GM18861 (cell line): ENCODE results near the gene EPS8.

Experiments
- ATAC-seq: cut with Tn5 transposase; IDR thresholded peaks from one replicate; pipeline ENCODE4 v1.9.1; 2021; ENCODE audit not compliant: unreplicated experiment

Gene EPS8

DNA sequence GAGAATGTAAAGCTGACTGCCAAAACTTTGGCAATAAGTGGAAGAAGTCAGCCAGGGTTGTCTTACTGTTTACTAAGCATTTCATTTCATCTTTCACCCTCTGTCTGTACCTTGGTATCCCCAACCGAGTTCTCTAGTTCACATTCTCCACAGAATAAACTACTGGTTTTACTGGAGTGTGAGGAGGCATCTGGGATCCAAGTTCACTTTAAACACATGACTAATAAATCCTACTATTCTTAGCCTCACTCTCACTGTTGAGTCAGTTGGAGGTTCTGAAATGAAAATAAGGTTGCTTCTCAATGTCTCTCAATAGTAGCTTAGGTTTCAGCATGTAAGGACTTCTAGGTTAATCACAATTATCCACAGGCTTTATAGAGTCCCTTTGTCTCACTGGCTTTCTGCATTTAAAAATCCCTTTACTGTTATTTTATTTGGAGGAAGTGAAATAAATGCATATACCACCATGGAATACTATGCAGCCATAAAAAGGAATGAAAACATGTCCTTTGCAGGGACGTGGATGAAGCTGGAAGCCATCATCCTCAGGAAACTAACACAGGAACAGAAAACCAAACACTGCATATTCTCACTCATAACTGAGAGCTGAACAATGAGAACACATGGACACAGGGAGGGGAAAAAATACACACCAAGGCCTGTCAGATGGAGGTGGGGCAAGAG, 95.8 kb downstream of the EPS8 start:
- no peak for ATAC-seq

- ATAC-seq, result no peak
Observed at GRCh38 chr12:15691388-15691787, 97.8 kb downstream of the EPS8 start.

DNA sequence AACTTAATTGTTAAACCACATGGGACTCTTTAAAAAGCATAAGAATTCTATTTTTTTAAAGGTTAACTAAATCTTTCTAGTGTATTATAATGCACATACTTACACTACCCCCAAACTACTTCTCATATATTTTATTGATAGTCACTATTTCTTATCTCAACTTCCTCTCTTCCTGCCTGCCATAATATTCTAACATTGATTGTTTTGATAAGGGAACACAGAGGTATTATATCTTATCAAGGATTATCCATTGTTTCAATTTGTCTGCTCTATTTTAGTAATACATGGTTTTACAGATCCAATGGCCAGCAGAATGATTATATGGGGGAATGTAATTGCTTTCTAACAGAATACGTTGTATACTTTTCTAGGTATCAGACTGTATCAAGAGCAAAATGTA, 98.9 kb downstream of the EPS8 start:
- ATAC-seq, result no peak

DNA sequence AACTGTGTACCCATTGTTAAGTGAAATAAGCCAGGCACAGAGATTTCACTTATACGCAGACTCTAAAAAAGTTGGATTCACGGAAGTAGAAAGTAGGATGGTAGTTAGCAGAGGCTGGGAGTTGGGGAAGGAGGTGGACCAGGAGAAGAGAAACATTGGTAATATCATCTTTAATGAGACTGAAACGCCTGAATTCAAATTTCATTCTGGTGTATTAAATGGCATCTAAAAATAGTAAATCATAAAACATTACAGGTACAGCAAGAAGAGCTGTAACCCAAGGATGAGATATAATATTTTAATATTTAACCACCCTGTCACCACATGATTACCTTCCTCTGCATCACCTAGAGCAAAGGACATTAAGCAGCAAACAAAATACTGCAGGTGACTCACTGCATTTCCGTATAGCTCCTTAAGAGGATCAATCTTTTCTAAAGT, 99.4 kb downstream of the EPS8 start:
- ATAC-seq, result peak; percentile 42

- ATAC-seq, result no peak
Observed at GRCh38 chr12:15688838-15689625, 100.2 kb downstream of the EPS8 start.

GRCh38 chr12:15688202-15688736, 100.9 kb downstream of the EPS8 start:
- ATAC-seq, result no peak

DNA sequence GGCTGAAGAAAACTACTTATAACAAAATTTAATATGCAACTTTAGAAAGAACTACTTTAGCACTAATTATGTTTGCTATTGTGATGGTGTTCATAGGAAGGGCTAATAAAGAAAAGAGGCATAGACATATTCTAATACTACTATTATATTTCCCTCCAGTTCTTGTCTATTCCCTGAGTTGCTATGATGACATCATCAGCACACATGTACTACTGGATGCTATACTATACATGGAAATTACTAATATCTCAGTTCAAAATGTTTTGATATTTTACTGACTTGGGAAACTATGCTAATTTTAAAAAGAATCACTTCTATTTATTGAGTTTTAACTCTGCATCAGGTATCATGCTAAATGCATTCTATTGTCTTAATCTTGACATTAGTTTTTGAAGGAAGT, 101.6 kb downstream of the EPS8 start:
- ATAC-seq, result no peak

DNA sequence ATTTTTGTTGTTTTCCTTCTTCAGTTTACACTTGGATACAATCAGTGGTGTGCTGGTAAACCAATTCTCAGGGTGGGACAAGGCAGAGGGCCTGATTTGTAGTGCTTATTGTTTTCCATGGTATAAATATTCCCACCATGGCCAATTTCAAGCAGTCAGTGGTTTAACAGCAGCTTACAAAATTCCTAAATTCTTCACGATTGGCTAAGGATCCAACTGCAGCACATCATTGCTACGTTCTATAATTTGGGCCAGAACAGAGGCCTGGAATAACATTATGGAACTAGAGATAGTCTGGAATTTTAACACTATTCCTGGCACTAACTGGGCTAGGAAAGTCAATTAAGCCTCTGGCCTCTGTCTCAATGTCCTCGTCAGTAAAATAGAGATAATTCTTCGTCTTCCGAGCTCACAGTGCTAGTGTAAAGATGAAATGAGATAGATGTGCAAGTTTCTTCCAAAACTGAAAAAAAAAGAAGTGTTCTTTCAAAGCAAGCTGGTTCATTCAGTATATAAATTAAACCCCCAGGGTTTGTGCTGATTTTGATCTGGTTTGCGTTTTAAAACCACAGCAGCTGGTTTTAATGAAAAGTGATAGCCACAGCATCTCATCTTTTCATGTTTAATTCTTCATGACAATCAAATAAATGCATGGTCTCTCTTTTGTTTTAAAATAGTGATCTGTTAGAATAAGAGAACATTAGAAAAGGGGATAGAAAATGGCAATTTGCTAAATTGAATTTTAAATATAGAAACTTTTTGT, 104.1 kb downstream of the EPS8 start:
- no peak for ATAC-seq

- ATAC-seq, result no peak
Observed at GRCh38 chr12:15682826-15683225, 106.4 kb downstream of the EPS8 start.

DNA sequence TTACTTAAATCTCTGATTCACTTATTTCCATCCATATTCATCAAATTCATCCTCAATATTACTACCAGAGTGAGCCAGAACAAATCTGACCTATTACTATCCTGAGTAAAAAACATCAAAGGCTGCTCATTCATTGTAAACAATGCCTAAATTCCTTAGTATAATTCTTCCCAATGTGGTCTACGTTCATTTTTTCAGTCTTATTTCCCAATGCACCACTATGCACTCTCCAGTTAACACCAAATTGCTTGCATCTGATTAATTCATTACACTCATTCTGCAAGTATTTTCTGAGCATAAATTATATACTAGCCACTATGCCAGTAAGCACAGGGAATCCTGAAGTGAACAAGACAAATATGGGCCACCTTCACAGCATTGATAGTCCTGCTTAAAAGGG, 110.0 kb downstream of the EPS8 start:
- no peak for ATAC-seq

- no peak for ATAC-seq
Observed at GRCh38 chr12:15677726-15678201, 111.4 kb downstream of the EPS8 start.

- ATAC-seq, result no peak
Observed at GRCh38 chr12:15677228-15677627, 112.0 kb downstream of the EPS8 start.

DNA sequence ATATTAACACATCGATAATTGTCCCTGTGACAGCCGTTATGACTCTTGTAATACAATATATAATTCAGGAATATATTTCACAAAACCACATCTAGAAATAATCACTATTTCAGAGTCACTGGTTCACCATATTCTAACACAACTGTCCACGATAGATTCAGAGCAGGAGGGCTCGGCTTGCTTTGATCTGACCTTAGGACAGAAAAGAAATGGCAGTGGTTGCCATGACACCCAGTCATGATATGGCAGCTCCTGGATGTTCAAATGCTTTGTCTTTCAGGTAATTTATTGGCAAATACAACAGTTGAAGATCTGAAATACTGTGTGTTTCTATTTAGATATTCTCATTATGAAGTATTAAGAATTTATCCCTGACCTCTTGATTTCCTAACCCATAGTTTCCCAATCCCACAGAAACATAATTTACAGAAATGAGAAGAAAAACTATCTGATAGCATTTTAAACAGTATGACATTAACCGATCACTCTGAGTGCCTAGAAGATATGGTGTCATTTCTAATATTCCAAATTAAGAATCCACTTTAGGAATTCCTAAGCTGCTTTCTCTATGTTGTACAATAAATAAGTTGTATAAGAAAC, 116.4 kb downstream of the EPS8 start:
- ATAC-seq, result no peak

- no peak for ATAC-seq
Observed at GRCh38 chr12:15670756-15671155, 118.4 kb downstream of the EPS8 start.

GRCh38 chr12:15669256-15669948, 119.8 kb downstream of the EPS8 start:
- no peak for ATAC-seq

- ATAC-seq, result no peak
Observed at GRCh38 chr12:15664491-15664890, 124.7 kb downstream of the EPS8 start.

- ATAC-seq, result no peak
Observed at GRCh38 chr12:15662983-15663659, 126.1 kb downstream of the EPS8 start.

DNA sequence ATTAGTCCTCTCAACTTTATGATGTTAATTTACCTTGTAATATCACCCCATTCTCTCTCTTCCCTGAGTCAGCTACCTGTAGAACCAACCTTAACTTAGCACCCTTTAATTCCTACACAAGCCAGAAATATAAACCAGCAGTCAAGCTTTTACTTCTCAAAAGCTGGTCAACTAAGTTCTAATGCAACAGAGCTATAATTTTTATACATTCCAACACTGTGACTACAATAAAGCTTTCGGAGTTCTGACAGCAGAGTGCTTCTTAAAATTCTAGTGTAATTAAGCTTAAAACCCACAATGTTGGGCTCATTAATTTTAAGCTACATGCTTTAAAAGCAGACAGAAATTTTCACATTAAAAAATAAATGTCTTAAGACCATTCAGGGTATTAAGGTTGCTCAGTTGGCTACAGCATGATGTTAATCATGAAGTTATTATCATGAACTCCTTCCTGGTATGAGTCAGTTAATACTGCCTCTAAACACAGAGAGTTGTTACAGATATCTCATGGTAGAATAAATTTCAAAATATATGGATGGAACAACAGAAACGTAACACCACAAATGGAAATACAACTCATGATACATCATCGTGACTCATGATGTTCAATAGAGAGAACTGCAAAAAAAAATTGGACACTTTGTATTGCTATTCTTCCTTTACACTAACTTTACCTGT, 126.7 kb downstream of the EPS8 start:
- no peak for ATAC-seq

GRCh38 chr12:15651371-15651770, 137.8 kb downstream of the EPS8 start:
- ATAC-seq, result no peak
